Caco-2 (cell line): ENCODE measurements around the gene GRK3. TPM values are rescaled to one million over a fixed set of nuclear protein-coding genes. Genes with fewer than 3 reads are reported as not detected.
"Not testable (repeated sequence)": the region's sequence is repeated elsewhere in the genome, so short reads cannot be mapped to it uniquely, and the experiment has no call there.

Experiments used
- BruUV-seq: library from RNA; stranded (reverse); fragments of 400-500 nt; replicated peaks from 2 replicates; lab custom pipeline; 2021; lab: Mats Ljungman, UMichigan
- CTCF ChIA-PET: fragments of 300-600 bp; sonication (Branson Sonifier 250); formaldehyde crosslinking; loops from one replicate; lab custom pipeline; 2022; ENCODE audit warnings: antibody characterized with exemption; lab: Charles Lee
- POLR2A ChIA-PET: fragments of 300-600 bp; sonication (Branson Sonifier 250); formaldehyde crosslinking; loops from one replicate; lab custom pipeline; 2022; ENCODE audit warnings: antibody characterized with exemption; lab: Charles Lee
- DNase-seq, 2 experiments: peaks; one replicate each; pipeline versions ENCODE4 v3.0.0 to v3.0.0-alpha.2; 2020 to 2022
- H3K27me3 ChIP-seq: replicated peaks from 2 replicates; pipeline ENCODE4 v1.6.0; 2011; ENCODE audit warnings: low read length; ENCODE audit not compliant: control insufficient read depth, insufficient read depth
- H3K36me3 ChIP-seq: 2 replicates; pipeline ENCODE4 v1.5.1; 2011; ENCODE audit warnings: low read length; ENCODE audit not compliant: control insufficient read depth, insufficient read depth
- H3K4me1 ChIP-seq: fragments of 250-450 bp; sonication (Bioruptor Pico); 2 replicates; pipeline ENCODE4 v1.5.1; 2020; ENCODE audit warnings: mild to moderate bottlenecking
- H3K4me3 ChIP-seq: 2 replicates; pipeline ENCODE4 v1.5.1; 2011; ENCODE audit warnings: low read depth, mild to moderate bottlenecking, control low read depth, low read length
- H3K9me3 ChIP-seq: fragments of 250-450 bp; sonication (Bioruptor Pico); 2 replicates; pipeline ENCODE4 v1.5.1; 2020; ENCODE audit warnings: mild to moderate bottlenecking, moderate library complexity
- H3K27ac Mint-ChIP-seq: one replicate; pipeline ENCODE4 v1.8.0; 2022; ENCODE audit warnings: mixed read lengths; ENCODE audit not compliant: unreplicated experiment
- H3K27me3 Mint-ChIP-seq: one replicate; pipeline ENCODE4 v1.8.0; 2022; ENCODE audit warnings: mixed read lengths; ENCODE audit not compliant: insufficient read depth, unreplicated experiment
- H3K36me3 Mint-ChIP-seq: one replicate; pipeline ENCODE4 v1.8.0; 2022; ENCODE audit warnings: mild to moderate bottlenecking, mixed read lengths; ENCODE audit not compliant: insufficient read depth, unreplicated experiment
- H3K4me1 Mint-ChIP-seq: one replicate; pipeline ENCODE4 v1.8.0; 2022; ENCODE audit warnings: low read depth, mixed read lengths; ENCODE audit not compliant: unreplicated experiment
- H3K4me3 Mint-ChIP-seq: one replicate; pipeline ENCODE4 v1.8.0; 2022; ENCODE audit warnings: mild to moderate bottlenecking, moderate library complexity, mixed read lengths; ENCODE audit not compliant: unreplicated experiment
- H3K9me3 Mint-ChIP-seq: one replicate; pipeline ENCODE4 v1.8.0; 2022; ENCODE audit warnings: mixed read lengths; ENCODE audit not compliant: unreplicated experiment
- CTCF ChIP-seq, 2 experiments: fragments of 200-600 bp in 1 of 2; IDR thresholded peaks; 1 replicate in 1 of 2; 2 replicates in 1 of 2; pipeline versions ENCODE4 v1.5.1 to v1.8.0; 2011 to 2022; ENCODE audit warnings: antibody characterized with exemption in 1 of 2, control low read depth in 1 of 2, inconsistent platforms in 1 of 2, low read depth in 1 of 2, low read length in 1 of 2, mild to moderate bottlenecking in 1 of 2, moderate library complexity in 1 of 2; ENCODE audit not compliant: insufficient read depth in 1 of 2, severe bottlenecking in 1 of 2, unreplicated experiment in 1 of 2
- intact Hi-C: fragments of 100-400 bp; cut with micrococcal nuclease; formaldehyde crosslinking; loops from one replicate; pipeline ENCODE4 v1.10.0; 2022; ENCODE audit not compliant: unreplicated experiment
- total RNA-seq: library from RNA; stranded (reverse); gene quantifications from 2 replicates; pipeline ENCODE4 v1.2.3, GENCODE V29; 2022

GRK3 gene
- total RNA-seq, 1 experiment from 2014 or later: 9.7 TPM

DNA sequence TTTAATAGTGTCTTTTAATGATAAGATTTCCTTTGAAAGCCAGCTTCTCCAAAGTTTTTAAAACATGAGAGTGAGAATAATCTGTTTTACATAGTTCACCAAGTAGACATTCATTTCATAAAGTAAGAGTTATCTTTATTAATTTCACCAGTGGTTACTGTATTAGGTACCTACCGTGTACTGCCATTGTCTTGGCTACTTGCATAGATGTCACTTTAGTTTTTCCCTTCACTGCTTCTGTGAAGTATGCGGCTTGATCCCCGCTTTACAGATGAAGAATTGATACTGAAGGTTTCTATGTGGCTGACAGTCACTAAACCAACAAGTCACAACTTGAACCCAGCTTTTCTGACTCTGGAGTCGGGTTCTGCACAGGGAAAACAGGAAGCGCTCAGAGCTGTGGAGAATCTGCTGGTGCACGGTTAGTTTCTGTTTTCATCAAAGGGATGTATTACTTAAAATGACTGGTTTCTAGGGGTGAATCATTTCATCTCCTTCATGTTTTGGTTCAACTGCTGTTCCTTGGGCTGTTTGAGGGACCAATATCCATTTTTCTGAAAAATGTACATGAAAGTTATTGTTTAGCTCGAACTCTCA lies 138.2 kb downstream of the GRK3 start:
- Histone ChIP-seq H3K27me3 (no peaks in the 10 kb centered on the region), H3K9me3 (no peaks in the 10 kb centered on the region), H3K36me3 (no peaks in the 10 kb centered on the region), H3K4me1 (no peaks in the 10 kb centered on the region), H3K4me3 (no peak overlapping the region)
- ChIA-PET CTCF (interaction anchor here (1.4 kb wide), 1 partner anchor 240 kb away, joined by 7 read pairs; no protein-coding TSS in a partner anchor), POLR2A (no interaction called here)
- no peak for TF ChIP-seq CTCF (IDR thresholded peaks at IDR 0.05; ENCODE audit: insufficient read depth in 1 of 2, low read depth in 1 of 2, low read length in 1 of 2, severe bottlenecking in 1 of 2, unreplicated experiment in 1 of 2)
- Mint-ChIP-seq H3K4me1 (no peaks in the 10 kb centered on the region), H3K27ac (no peak overlapping the region), H3K27me3 (no peaks in the 10 kb centered on the region), H3K9me3 (no peaks in the 10 kb centered on the region), H3K4me3 (no peak overlapping the region), H3K36me3 (peaks cover 6% of the 10 kb centered on the region)
- intact Hi-C loops: loop anchor here (5.0 kb wide), 1 partner anchor 70 kb away; no protein-coding TSS in a partner anchor
- no TSS peak for BruUV-seq
- DNase-seq: no peak

GRCh38 chr22:25704701-25705100 lies 140.2 kb downstream of the GRK3 start:
- Histone ChIP-seq H3K9me3 (no peaks in the 10 kb centered on the region), H3K4me1 (no peaks in the 10 kb centered on the region), H3K4me3 (no peak overlapping the region), H3K27me3 (no peaks in the 10 kb centered on the region), H3K36me3 (no peaks in the 10 kb centered on the region)
- no peak for DNase-seq
- H3K4me3 Mint-ChIP-seq: no peak overlapping the region
- intact Hi-C loops: loop anchor here (5.0 kb wide), 1 partner anchor 68 kb away; no protein-coding TSS in a partner anchor
- H3K36me3 Mint-ChIP-seq: no peaks in the 10 kb centered on the region
- CTCF ChIA-PET: no interaction called here
- H3K4me1 Mint-ChIP-seq: no peaks in the 10 kb centered on the region
- H3K27ac Mint-ChIP-seq: no peak overlapping the region
- POLR2A ChIA-PET: no interaction called here
- no peak for TF ChIP-seq CTCF (IDR thresholded peaks at IDR 0.05; ENCODE audit: insufficient read depth in 1 of 2, low read depth in 1 of 2, low read length in 1 of 2, severe bottlenecking in 1 of 2, unreplicated experiment in 1 of 2)
- H3K9me3 Mint-ChIP-seq: no peaks in the 10 kb centered on the region
- no TSS peak for BruUV-seq
- H3K27me3 Mint-ChIP-seq: no peaks in the 10 kb centered on the region

- ChIA-PET POLR2A (no interaction called here), CTCF (interaction anchor here (0.5 kb wide), 1 partner anchor 54 kb away, joined by 3 read pairs; no protein-coding TSS in a partner anchor)
- no TSS peak for BruUV-seq
- Mint-ChIP-seq H3K4me3 (no peak overlapping the region), H3K27me3 (no peaks in the 10 kb centered on the region), H3K9me3 (no peaks in the 10 kb centered on the region), H3K27ac (no peak overlapping the region), H3K4me1 (no peaks in the 10 kb centered on the region), H3K36me3 (no peaks in the 10 kb centered on the region)
- DNase-seq: no peak
- no peak overlapping the region for H3K4me3 ChIP-seq
- intact Hi-C loops: no loop called here
- H3K36me3 ChIP-seq: no peaks in the 10 kb centered on the region
- no peaks in the 10 kb centered on the region for H3K27me3 ChIP-seq
- H3K4me1 ChIP-seq: no peaks in the 10 kb centered on the region
- TF ChIP-seq CTCF (IDR thresholded peaks at IDR 0.05; ENCODE audit: insufficient read depth in 1 of 2, low read depth in 1 of 2, low read length in 1 of 2, severe bottlenecking in 1 of 2, unreplicated experiment in 1 of 2): no peak
- H3K9me3 ChIP-seq: no peaks in the 10 kb centered on the region
Observed at GRCh38 chr22:25706197-25706596, 141.7 kb downstream of the GRK3 start.

DNA sequence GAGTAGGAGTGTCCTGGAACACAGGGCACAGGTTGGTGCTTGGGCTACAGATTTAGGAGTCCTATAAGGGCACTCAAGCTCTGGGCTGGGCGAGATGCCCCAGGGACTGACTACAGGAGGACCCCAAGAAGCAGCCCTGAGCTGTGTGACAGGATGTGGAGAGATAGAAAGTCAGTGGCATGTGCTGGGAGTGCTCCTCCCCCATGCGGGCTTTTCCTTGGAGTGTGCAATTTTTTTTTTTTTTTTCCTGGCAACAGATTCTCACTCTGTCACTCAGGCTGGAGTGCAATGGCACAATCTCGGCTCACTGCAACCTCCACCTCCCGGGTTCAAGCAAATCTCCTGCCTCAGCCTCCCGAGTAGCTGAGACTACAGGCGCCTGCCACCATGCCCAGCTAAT lies 144.0 kb downstream of the GRK3 start:
- H3K9me3 ChIP-seq, CTCF ChIA-PET, H3K27ac Mint-ChIP-seq, H3K4me1 ChIP-seq, H3K4me3 ChIP-seq, H3K4me1 Mint-ChIP-seq, H3K27me3 ChIP-seq, H3K36me3 Mint-ChIP-seq, H3K4me3 Mint-ChIP-seq, intact Hi-C loops, DNase-seq, H3K36me3 ChIP-seq, H3K9me3 Mint-ChIP-seq, H3K27me3 Mint-ChIP-seq, BruUV-seq, POLR2A ChIA-PET: not testable (repeated sequence)
